Suprapubic skin (tissue), 4 donors: Measurements from ENCODE around the gene CCDC73.

ENCODE experiments used
- EP300 ChIP-seq: sonication (generic); formaldehyde crosslinking; IDR thresholded peaks from one replicate; pipeline ENCODE4 v1.6.1; 2017; ENCODE audit warnings: antibody characterized with exemption
- POLR2AphosphoS5 ChIP-seq, 3 donors: sonication (generic); formaldehyde crosslinking; IDR thresholded peaks; one replicate each; pipeline ENCODE4 v1.6.1; 2017; ENCODE audit warnings: antibody characterized with exemption in 3 of 3
- TF ChIP-seq, protein P1 (sequence below), 2 donors: fragments of 200-600 bp in 1 of 2; fragments of 450-650 bp in 1 of 2; sonication (generic) in 1 of 2; IDR thresholded peaks; one replicate each; pipeline ENCODE4 v1.5.1; 2016 to 2019; ENCODE audit warnings: antibody characterized with exemption in 2 of 2, mild to moderate bottlenecking in 1 of 2, moderate library complexity in 1 of 2

DNA sequence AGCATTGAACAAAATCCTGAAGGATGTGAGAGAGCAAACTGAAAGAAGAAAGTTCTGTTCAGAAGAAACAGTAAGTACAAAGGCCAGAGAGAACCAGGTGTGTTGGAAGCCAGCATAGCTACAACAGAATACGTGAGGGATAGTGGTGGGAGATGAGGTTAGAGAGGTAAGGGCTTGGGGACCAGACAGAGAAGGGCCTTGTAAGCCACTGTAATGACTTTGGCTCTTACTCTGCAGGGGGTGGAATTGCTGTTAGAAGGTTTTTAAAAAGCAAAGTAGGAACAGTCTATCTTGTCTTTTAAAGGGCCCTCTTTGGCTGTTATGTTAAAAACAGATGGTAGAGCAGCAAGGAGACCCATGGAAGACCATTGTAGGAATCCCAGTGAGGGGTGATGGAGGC, 39.5 kb upstream of the CCDC73 start:
- TF ChIP-seq, protein P1, sequence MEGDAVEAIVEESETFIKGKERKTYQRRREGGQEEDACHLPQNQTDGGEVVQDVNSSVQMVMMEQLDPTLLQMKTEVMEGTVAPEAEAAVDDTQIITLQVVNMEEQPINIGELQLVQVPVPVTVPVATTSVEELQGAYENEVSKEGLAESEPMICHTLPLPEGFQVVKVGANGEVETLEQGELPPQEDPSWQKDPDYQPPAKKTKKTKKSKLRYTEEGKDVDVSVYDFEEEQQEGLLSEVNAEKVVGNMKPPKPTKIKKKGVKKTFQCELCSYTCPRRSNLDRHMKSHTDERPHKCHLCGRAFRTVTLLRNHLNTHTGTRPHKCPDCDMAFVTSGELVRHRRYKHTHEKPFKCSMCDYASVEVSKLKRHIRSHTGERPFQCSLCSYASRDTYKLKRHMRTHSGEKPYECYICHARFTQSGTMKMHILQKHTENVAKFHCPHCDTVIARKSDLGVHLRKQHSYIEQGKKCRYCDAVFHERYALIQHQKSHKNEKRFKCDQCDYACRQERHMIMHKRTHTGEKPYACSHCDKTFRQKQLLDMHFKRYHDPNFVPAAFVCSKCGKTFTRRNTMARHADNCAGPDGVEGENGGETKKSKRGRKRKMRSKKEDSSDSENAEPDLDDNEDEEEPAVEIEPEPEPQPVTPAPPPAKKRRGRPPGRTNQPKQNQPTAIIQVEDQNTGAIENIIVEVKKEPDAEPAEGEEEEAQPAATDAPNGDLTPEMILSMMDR (IDR thresholded peaks at IDR 0.05): no peak
- TF ChIP-seq POLR2AphosphoS5 (IDR thresholded peaks at IDR 0.05) (no peak), EP300 (no peak)
